ENCODE data around the gene TPTE.
"Not testable (repeated sequence)": the region's sequence is repeated elsewhere in the genome, so short reads cannot be mapped to it uniquely, and the experiment has no call there.

DNA sequence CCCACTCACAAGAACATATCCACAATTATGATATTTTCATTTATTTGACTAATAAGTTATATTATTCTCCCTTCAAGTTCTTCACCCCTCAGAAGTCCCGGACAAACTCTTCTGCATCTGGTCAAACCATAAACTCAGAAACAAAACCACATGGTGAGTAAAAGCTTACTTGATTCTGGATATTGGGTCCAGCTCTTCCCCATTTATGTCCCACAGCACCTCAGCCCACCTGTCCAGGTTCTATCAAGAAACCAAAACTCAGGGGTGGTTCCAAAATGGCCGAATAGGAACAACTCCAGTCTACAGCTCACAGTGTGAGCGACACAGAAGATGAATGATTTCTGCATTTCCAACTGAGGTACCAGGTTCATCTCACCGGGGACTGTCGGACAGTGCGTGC, 109.4 kb downstream of the TPTE start:
- TF ChIP-seq POLR2A (IDR thresholded peaks at IDR 0.05): not testable (repeated sequence)
- TF ChIP-seq, protein P1, sequence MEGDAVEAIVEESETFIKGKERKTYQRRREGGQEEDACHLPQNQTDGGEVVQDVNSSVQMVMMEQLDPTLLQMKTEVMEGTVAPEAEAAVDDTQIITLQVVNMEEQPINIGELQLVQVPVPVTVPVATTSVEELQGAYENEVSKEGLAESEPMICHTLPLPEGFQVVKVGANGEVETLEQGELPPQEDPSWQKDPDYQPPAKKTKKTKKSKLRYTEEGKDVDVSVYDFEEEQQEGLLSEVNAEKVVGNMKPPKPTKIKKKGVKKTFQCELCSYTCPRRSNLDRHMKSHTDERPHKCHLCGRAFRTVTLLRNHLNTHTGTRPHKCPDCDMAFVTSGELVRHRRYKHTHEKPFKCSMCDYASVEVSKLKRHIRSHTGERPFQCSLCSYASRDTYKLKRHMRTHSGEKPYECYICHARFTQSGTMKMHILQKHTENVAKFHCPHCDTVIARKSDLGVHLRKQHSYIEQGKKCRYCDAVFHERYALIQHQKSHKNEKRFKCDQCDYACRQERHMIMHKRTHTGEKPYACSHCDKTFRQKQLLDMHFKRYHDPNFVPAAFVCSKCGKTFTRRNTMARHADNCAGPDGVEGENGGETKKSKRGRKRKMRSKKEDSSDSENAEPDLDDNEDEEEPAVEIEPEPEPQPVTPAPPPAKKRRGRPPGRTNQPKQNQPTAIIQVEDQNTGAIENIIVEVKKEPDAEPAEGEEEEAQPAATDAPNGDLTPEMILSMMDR (IDR thresholded peaks at IDR 0.05): not testable (repeated sequence)

All from uterus (tissue), 2 donors.